ENCODE results near the gene PLCZ1. TPM values are rescaled to one million over a fixed set of nuclear protein-coding genes. Genes with fewer than 3 reads are reported as not detected.
"Not testable (repeated sequence)": the region's sequence is repeated elsewhere in the genome, so short reads cannot be mapped to it uniquely, and the experiment has no call there.

Gene PLCZ1, protein sequence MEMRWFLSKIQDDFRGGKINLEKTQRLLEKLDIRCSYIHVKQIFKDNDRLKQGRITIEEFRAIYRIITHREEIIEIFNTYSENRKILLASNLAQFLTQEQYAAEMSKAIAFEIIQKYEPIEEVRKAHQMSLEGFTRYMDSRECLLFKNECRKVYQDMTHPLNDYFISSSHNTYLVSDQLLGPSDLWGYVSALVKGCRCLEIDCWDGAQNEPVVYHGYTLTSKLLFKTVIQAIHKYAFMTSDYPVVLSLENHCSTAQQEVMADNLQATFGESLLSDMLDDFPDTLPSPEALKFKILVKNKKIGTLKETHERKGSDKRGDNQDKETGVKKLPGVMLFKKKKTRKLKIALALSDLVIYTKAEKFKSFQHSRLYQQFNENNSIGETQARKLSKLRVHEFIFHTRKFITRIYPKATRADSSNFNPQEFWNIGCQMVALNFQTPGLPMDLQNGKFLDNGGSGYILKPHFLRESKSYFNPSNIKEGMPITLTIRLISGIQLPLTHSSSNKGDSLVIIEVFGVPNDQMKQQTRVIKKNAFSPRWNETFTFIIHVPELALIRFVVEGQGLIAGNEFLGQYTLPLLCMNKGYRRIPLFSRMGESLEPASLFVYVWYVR
- total RNA-seq: not detected

DNA sequence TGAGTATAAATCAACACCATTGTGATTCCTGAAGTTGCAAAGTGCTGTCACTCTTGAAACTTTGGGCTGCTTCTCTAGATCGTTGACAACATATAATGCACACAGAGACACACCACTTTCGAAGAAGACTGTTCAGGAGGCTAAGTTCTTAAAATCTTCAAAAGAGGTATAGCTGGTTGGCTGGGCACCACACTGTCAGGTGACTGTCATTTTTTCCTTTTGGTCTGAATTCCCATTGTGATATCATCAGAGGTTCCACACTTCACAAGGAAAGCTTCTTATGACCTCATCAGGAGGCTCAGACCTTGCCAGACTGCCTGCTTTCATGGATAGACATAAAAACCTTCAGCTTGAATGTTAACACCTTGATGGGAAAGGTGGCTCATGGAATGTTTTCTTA, at the start of gene PLCZ1, which contains the start of gene CAPZA3:
TSS of gene PLCZ1 (minus strand) at position 194 of the 400 bp plus-strand sequence. CDS start 641 bp downstream, outside the sequence.
TSS of gene CAPZA3 (plus strand) at position 301 of the 400 bp plus-strand sequence. CDS start 150 bp downstream, outside the sequence.
- DNase-seq (ENCODE audit: low read depth in 2 of 3, low spot score in 2 of 3): no peak

DNA sequence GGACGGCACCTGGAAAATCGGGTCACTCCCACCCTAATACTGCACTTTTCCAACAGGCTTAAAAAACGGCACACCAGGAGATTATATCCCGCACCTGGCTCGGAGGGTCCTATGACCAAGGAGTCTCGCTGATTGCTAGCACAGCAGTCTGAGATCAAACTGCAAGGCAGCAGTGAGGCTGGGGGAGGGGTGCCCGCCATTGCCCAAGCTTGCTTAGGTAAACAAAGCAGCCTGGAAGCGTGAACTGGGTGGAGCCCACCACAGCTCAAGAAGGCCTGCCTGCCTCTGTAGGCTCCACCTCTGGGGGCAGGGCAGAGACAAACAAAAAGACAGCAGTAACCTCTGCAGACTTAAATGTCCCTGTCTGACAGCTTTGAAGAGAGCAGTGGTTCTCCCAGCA, 47.7 kb upstream of the PLCZ1 start:
- not testable (repeated sequence) for DNase-seq (ENCODE audit: low read depth in 2 of 3, low spot score in 2 of 3)

DNA sequence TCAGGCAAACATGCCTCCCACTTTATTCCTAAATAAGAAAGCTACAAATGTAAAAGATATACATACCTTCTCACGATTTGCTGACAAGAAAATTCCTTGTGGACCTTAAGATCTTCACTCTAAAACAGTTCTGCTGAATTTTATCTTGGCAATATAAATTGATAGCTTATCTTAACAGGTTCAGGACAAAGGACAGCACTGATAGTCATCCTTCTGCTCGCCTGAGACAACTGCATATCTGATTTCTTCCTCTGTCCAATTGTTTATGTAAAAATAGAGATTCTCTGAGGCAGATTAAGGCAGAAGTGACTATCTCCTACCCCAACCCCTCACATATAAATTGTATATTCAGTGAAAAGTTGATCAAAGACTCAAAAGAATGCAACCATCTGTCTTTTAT, 45.0 kb upstream of the PLCZ1 start:
- no peak for DNase-seq (ENCODE audit: low read depth in 2 of 3, low spot score in 2 of 3)

DNA sequence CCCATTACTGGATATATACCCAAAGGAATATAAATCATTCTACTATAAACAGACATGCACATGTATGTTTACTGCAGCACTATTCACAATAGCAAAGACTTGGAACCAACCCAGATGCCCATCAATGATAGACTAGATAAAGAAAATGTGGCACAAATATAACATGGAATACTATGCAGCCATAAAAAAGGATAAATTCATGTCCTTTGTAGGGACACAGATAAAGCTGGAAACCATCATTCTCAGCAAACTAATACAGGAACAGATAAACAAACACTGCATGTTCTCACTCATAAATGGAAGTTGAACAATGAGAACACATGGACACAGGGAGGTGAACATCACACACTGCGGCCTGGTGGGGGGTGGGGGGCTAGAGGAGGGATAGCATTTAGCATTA, 28.7 kb upstream of the PLCZ1 start:
- not testable (repeated sequence) for DNase-seq (ENCODE audit: low read depth in 2 of 3, low spot score in 2 of 3)

DNA sequence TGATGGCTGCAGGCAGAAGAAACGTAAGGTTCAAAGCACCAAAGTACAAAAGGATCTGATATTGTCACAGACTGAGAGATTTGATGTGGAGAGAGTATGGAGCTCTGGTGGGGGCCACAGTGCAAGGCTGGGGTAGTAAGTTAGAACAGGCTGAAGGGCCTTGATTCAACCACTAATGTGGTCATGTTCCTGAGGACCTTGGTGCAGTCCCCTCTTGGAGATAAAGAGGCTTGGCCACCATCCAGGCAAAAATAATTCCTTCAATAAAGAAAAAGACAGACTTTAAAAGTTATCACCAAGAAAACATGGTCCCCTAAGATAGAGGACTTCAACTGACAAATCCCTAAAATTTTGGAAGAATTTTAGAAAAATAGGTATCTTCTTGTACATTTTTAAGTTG, 17.5 kb upstream of the PLCZ1 start:
- no peak for DNase-seq (ENCODE audit: low read depth in 2 of 3, low spot score in 2 of 3)

DNA sequence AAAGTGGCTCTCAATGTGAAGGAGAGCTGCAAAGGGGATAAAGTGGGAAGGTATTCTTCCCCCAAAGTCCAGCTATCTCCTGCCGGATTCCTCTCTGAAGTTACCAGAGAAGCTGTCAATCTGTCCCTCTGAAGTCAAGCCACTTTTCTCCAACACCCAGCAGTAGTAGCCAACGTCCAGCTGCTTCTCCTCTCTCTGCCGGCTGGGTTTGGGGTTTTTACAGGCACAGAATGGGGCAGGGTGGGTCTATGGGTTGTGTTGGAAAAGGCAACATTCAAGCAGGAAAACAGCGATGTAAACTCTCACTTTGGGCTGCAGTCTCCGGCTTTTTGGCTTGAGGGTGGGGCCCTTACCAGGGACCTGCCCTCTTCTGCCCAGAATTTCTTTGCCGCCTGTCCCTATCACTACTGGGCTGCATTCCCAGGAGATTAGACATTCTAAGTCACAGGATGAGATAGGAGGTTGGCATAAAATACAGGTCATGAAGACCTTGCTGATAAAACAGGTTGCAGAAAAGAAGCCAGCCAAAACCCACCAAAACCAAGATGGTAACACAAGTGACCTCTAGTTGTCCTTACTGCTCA, 16.4 kb upstream of the PLCZ1 start:
- no peak for DNase-seq (ENCODE audit: low read depth in 2 of 3, low spot score in 2 of 3)

DNA sequence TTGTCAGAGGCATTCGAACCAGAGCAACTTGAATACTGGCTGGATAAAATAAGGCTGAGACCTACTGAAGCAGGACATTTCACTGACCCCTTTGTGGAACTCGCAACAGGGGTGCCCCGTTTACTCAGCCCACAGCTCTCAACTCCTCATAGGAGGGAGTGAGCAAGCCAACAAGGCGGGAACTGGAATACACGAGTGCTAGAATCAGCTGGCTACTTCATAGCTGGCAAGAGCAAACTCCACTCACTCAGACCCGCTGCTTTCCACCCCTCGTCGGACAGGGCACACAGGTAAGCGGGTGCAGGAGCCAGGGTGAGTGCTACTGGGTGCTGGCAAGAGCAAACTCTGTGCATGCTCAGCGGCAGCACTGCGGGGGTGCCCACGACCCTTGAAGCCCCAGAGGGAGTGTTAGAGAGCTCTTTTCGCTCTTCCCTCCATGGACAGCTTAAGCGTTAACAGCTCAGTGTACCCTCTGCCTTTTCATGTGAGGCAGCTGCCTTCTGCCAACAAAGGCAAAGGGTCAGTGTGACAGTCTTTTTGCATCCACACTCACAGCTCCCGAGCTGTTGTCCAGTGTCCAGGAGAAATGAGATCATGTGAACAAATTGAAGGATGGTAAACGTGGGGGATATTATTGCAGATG, 15.8 kb upstream of the PLCZ1 start:
- no peak for DNase-seq (ENCODE audit: low read depth in 2 of 3, low spot score in 2 of 3)

DNA sequence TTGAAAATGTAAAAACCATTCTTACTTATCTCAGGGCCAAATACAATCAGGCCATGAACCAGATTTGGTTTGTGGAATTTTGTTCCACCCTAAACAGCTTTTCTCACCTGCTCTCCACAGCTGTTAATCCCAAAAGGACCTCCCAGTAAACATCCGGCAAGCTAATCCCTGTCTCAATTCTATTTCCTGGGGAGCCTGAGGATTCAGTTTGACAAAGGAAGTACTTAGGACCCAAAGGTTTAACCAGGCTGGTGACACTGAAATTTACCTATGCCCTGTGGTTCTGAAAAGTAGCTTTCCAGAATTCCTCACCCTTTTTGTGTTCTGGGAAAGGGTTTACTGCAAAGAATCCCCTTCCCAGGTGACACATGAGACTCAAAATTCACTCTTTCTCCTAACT, 15.1 kb upstream of the PLCZ1 start:
- DNase-seq (ENCODE audit: low read depth in 2 of 3, low spot score in 2 of 3): no peak

DNA sequence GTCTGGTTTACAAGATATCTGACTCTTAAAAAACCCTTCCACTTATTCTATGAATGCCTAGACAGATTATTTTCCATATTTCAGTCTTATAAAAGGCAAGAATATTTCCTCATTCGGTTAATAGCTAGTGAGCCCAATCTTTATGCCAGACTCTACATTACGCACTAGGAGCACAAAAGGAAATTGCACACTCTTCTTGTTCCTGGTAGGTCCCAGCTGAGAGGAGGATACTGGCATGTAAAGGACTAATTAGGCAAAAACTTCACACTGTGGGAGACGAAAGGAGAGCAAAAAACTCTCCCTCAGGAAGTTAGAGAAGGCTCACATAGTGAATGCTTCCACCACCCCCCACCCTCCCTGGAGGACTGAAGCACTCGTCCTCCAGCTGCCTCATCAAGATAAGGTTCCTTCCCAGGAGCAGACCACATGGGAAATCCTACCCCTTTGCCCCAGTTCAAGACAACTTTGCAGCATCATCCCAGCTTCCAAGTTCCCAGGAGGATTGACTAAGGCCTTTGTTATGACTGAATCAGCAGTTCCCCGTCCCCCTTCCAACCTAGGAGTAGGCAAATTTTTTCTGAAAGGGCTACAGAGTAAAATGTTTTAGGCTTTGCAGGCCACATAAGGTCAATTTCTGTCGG, 14.6 kb upstream of the PLCZ1 start:
- DNase-seq (ENCODE audit: low read depth in 2 of 3, low spot score in 2 of 3): no peak

DNA sequence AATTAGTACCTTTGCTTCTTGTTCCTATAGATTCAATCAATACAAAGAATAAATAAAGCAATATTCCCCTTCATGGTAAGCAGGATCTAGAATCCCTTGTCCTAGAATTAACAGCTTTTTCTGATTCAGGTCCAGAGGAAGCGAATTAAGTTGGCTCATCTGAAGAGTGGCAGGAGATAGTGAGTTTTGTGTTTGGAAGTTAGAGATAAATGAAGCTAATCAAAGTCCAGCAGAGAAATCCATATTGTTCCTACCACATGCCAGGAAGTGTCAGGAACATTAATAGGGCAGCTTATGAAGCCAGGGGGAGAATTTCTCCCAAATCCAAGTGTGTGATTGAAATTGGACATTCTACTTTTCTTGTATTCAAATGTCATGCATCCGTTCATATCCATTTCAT, 14.1 kb upstream of the PLCZ1 start:
- DNase-seq (ENCODE audit: low read depth in 2 of 3, low spot score in 2 of 3): no peak

DNA sequence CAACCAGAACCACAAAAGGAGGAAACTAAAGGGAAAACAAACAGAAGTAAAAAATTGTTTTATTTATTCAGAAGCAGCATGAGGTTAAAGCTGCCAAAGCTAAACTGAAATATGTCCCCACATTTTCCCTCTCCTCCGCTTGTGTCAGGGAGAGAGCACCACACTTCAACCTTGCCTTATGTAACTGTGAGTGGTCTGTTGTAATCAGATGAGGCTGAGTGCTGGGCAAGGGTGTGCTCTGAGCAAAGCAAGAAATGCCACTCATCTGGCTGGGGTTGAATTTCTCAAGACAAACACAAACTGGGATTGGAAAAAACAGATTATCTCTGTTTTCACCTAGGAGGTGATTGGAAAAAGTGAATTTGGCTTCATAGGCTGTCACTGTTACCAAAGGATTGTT, 12.3 kb upstream of the PLCZ1 start:
- no peak for DNase-seq (ENCODE audit: low read depth in 2 of 3, low spot score in 2 of 3)

DNA sequence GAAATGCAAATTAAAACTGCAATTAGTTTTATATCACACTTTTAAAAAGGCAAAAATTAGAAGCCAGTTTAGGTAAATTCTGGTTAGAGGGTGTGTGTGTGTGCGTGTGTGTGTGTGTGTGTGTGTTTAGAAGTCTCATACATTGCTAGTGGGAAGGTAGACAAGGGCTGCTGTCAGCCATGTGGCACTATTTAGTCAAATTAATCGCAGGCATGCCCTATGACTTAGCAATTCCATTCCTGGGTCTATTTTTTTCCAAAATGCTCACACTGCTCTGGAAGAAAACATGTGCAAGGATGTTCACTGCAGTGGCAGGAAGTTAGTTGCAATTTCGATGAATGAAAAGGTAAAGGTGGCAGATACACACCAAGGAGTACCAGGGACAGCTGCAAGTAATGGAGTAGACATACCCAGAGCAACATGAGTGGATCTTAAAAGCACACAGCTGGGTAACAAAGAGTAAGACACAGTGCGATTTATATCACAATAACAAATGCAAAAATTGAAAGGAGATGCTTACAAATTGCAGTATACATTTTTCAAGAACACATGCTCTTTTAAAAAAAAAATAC, 11.7 kb upstream of the PLCZ1 start:
- no peak for DNase-seq (ENCODE audit: low read depth in 2 of 3, low spot score in 2 of 3)

DNA sequence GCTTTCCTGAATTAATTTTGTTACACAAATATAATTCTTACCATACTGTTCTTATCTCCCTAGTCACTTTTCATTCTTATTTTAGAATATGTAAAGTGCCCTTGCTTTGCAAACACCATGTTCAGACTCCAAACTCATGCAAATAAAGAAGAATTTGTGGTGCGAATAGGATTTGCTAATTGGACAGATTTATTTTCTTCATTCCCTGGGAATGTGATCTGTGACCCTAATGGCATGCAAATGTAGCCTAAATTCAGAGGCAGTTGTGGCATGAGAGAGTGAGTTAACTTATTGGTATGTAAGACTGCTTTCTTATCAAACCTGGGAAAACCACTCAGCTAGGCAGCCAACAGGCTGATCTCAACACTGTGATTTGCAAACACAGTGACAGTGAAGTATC, 10.1 kb upstream of the PLCZ1 start:
- no peak for DNase-seq (ENCODE audit: low read depth in 2 of 3, low spot score in 2 of 3)

DNA sequence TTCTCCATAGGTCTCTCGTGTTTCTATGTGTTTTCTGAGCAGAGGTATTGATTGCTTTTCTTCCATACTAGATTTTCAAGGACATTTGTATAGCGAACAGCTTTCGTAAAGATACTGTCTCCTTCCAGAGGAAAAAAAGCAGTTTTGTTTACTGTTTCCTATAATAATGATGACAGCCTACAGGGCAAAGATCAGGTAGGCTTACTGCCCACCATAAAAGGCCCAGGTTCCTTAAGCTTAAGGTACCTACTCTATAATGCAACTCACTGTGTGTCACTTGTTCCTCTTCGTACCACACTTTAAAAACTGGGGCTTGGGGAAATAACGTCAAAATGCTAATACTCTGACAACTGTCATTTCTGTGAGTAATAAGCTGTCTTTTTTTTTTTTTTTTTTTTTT, 6.7 kb downstream of the PLCZ1 start:
- DNase-seq (ENCODE audit: low read depth in 2 of 3, low spot score in 2 of 3): no peak

DNA sequence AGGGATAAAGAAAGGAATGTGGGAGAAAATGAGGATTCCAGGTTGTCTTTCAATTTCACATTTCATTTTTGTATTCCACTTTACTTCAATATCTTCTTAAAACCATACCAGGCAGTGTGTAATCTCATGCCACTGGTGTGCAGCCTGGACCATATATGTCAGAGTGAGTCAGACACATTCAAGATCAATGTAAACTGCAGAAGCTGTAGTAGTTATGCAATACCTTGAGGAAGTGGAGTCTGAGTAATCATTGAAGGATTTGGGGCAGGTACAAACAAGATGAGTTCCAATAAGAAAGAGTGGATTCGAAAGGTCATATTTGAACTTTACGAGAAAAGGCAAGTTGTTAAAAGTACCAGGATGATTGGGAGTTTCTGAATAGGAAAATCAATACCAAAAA, 14.1 kb downstream of the PLCZ1 start:
- DNase-seq (ENCODE audit: low read depth in 2 of 3, low spot score in 2 of 3): no peak

DNA sequence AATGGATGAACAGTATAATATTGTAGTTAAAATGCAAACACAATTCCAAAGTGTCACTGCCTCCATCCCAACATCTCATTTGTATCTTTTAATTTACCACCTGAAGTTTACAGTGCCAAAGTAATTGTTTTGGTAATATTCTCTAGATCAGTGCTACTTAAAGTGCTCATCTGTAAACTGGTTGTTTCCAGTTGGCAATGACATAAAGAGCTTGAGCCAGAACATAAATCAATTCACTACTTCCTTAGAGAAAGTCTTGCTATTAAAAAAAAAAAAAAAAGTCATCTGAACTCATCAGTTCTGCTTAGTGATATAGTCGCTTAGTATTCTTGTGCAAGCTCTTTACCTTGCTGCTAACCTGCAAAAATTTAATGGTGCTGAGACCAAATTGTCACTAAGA, 16.4 kb downstream of the PLCZ1 start:
- DNase-seq (ENCODE audit: low read depth in 2 of 3, low spot score in 2 of 3): no peak

DNA sequence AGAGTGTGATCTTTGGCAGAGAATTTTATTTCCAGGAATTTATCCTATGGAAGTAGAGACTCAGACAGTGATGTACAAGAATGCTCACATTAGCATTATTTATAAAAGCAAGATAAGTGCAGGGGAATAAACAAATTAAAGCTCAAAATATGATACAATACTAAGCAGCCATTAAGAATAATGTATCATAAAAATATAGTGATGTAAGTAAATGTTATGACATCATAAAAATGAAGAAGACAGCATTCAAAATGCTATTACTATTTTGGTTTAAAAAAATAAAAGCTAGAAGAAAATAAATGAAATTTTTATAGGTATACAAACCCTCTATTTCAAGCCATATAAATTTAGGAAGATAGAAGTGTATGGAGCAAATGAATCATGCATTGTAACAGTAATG, 17.1 kb downstream of the PLCZ1 start:
- no peak for DNase-seq (ENCODE audit: low read depth in 2 of 3, low spot score in 2 of 3)

DNA sequence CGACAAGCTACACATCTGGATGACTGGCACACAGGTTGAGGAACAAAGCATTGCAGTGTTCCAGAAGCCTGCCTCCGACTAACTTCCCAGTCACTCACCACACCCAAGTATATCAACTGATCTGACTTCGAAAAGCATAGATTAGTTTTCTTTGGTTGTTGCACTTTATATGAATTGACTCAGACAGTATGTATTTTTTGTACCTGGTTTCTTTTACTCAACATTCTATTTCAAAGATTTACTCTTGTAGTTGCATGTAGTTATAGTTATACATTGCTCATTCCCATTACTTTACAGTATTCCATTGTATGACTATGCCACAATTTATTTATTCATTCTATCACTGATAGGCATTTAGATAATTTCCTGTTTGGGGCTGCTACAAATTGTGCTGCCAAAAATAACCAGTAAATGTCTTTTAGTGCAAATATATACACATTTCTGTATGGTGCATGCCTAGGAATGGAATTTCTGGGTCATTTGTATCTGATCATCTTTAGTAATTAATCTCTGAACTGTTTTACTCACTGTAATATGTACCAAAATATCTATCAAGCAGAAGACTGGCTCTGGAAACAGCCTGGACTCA, 17.8 kb downstream of the PLCZ1 start:
- no peak for DNase-seq (ENCODE audit: low read depth in 2 of 3, low spot score in 2 of 3)

DNA sequence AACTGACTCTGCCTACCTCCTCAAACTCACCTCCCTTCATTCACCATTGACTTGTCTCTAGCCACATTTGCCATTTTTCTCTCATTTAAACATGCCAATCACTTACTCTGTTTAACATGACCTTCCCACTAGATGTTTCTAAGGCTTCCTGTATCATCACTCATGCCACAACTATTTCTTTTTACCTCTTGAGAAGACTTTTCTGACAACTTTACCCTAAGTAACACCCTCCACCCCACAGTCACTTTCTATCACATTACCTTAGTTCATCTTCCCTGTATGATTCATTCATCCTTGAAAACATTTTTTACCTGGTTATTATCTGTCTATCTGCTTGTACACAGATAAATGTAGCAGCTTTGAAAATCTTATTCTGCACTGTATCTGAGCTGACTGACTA, 19.4 kb downstream of the PLCZ1 start:
- no peak for DNase-seq (ENCODE audit: low read depth in 2 of 3, low spot score in 2 of 3)

DNA sequence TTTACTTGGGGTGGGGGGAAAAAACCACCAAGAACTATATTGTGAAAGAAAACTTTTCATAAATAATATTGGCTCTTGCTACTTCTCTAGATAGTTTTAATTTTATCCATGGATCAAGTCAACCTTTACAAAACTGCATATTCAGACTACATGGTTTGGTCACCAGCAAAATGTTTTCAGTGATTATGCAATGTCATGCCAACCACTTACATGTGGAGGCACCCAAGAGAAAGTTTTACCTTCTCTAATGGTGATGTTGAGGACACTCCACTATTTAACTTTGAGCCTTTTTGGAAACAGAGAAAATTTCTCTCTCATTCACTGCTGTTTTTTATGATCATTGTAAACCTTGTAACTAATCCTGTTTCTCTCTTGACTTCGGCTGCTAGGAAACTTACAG, 21.6 kb downstream of the PLCZ1 start:
- peak in 2 of 3 donors; percentile 0 to 27 for DNase-seq (ENCODE audit: low read depth in 2 of 3, low spot score in 2 of 3)

Measured in hematopoietic multipotent progenitor cell (in vitro differentiated cells).